WTC11 (cell line): ENCODE data around the gene NTRK2.

Experiments
- ELF4 ChIP-seq: sonication (generic); formaldehyde crosslinking; IDR thresholded peaks from 2 replicates; pipeline ENCODE4 v1.8.1; 2022; ENCODE audit warnings: low read depth, mild to moderate bottlenecking, moderate library complexity, missing genetic modification reagents
- ESRRA ChIP-seq: sonication (generic); formaldehyde crosslinking; IDR thresholded peaks from 2 replicates; pipeline ENCODE4 v1.8.1; 2022; ENCODE audit warnings: mild to moderate bottlenecking, missing genetic modification reagents, borderline replicate concordance
- NFE2L1 ChIP-seq: sonication (generic); formaldehyde crosslinking; IDR thresholded peaks from 2 replicates; pipeline ENCODE4 v1.8.1; 2023; ENCODE audit warnings: missing genetic modification reagents
- TF ChIP-seq, protein P1 (sequence below): fragments of 200-600 bp; IDR thresholded peaks from 2 replicates; pipeline ENCODE4 v1.8.0; 2022; ENCODE audit warnings: antibody characterized with exemption
- TF ChIP-seq, protein P2 (sequence below): sonication (generic); formaldehyde crosslinking; IDR thresholded peaks from 2 replicates; pipeline ENCODE4 v1.8.1; 2022; ENCODE audit warnings: mild to moderate bottlenecking, moderate library complexity, missing genetic modification reagents
- TF ChIP-seq, protein P3 (sequence below): sonication (generic); formaldehyde crosslinking; conservative IDR thresholded peaks from 2 replicates; pipeline ENCODE4 v1.8.1; 2022; ENCODE audit warnings: mild to moderate bottlenecking, missing genetic modification reagents
- TF ChIP-seq, protein P4 (sequence below): sonication (generic); formaldehyde crosslinking; IDR thresholded peaks from 2 replicates; pipeline ENCODE4 v1.8.1; 2023; ENCODE audit warnings: mild to moderate bottlenecking, moderate library complexity, missing genetic modification reagents

DNA sequence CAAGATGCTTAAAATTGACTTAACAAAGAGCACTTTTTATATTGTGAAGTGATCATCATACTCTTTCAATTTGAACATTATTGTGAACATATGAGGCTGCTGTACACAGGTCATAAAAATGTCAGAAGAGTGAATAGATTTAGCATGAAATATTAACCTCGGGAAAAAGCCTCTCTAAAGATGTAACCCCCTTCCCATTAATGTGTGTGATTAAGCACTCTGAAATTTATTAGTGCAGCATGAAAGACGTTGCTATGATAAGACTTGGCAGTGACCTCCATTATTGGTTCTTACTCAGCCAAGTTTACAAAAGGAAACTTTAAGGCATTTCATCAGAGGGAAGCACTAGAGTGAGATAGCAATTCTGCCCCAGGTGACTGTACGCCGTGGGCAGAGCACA is 326.5 kb downstream of the NTRK2 start:
- TF ChIP-seq ELF4 (CRISPR knock-in tag), result no peak
- TF ChIP-seq, protein P1, sequence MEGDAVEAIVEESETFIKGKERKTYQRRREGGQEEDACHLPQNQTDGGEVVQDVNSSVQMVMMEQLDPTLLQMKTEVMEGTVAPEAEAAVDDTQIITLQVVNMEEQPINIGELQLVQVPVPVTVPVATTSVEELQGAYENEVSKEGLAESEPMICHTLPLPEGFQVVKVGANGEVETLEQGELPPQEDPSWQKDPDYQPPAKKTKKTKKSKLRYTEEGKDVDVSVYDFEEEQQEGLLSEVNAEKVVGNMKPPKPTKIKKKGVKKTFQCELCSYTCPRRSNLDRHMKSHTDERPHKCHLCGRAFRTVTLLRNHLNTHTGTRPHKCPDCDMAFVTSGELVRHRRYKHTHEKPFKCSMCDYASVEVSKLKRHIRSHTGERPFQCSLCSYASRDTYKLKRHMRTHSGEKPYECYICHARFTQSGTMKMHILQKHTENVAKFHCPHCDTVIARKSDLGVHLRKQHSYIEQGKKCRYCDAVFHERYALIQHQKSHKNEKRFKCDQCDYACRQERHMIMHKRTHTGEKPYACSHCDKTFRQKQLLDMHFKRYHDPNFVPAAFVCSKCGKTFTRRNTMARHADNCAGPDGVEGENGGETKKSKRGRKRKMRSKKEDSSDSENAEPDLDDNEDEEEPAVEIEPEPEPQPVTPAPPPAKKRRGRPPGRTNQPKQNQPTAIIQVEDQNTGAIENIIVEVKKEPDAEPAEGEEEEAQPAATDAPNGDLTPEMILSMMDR, result no peak
- TF ChIP-seq ESRRA (CRISPR knock-in tag), result no peak
- TF ChIP-seq, protein P2, sequence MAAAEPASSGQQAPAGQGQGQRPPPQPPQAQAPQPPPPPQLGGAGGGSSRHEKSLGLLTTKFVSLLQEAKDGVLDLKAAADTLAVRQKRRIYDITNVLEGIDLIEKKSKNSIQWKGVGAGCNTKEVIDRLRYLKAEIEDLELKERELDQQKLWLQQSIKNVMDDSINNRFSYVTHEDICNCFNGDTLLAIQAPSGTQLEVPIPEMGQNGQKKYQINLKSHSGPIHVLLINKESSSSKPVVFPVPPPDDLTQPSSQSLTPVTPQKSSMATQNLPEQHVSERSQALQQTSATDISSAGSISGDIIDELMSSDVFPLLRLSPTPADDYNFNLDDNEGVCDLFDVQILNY (CRISPR knock-in tag), result no peak
- TF ChIP-seq, protein P3, sequence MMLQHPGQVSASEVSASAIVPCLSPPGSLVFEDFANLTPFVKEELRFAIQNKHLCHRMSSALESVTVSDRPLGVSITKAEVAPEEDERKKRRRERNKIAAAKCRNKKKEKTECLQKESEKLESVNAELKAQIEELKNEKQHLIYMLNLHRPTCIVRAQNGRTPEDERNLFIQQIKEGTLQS (CRISPR knock-in tag), result no peak
- TF ChIP-seq, protein P4, sequence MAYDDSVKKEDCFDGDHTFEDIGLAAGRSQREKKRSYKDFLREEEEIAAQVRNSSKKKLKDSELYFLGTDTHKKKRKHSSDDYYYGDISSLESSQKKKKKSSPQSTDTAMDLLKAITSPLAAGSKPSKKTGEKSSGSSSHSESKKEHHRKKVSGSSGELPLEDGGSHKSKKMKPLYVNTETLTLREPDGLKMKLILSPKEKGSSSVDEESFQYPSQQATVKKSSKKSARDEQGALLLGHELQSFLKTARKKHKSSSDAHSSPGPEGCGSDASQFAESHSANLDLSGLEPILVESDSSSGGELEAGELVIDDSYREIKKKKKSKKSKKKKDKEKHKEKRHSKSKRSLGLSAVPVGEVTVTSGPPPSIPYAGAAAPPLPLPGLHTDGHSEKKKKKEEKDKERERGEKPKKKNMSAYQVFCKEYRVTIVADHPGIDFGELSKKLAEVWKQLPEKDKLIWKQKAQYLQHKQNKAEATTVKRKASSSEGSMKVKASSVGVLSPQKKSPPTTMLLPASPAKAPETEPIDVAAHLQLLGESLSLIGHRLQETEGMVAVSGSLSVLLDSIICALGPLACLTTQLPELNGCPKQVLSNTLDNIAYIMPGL, result no peak
- TF ChIP-seq NFE2L1, result no peak
